ENCODE data around the gene HDAC9.

- TF ChIP-seq CTCF (IDR thresholded peaks at IDR 0.05): no peak
- TF ChIP-seq POLR2A (IDR thresholded peaks at IDR 0.05): no peak
Measured at GRCh38 chr7:19017374-19017773, 521.8 kb downstream of the HDAC9 start.
